Parathyroid adenoma (tissue), 2 donors: Measurements from ENCODE around the gene KCND3.

Experiments
- H2AFZ ChIP-seq: fragments of 300-600 bp; sonication (generic); one replicate; pipeline ENCODE4 v1.7.0; 2017; ENCODE audit warnings: antibody characterized with exemption, mild to moderate bottlenecking
- H3K27ac ChIP-seq: fragments of 300-600 bp; sonication (generic); one replicate; pipeline ENCODE4 v1.7.0; 2017
- H3K27me3 ChIP-seq: fragments of 300-600 bp; sonication (generic); one replicate; pipeline ENCODE4 v1.7.0; 2017; ENCODE audit warnings: low read length; ENCODE audit not compliant: control insufficient read depth, insufficient read depth
- H3K36me3 ChIP-seq: fragments of 300-600 bp; sonication (generic); one replicate; pipeline ENCODE4 v1.7.0; 2017; ENCODE audit warnings: low read length; ENCODE audit not compliant: control insufficient read depth, insufficient read depth
- H3K4me1 ChIP-seq: fragments of 300-600 bp; sonication (generic); one replicate; pipeline ENCODE4 v1.7.0; 2017; ENCODE audit warnings: control low read depth
- H3K4me2 ChIP-seq: fragments of 300-600 bp; sonication (generic); one replicate; pipeline ENCODE4 v1.7.0; 2017; ENCODE audit warnings: low read length
- H3K4me3 ChIP-seq: fragments of 300-600 bp; sonication (generic); one replicate; pipeline ENCODE4 v1.7.0; 2017; ENCODE audit warnings: low read depth, low read length
- H3K79me2 ChIP-seq: fragments of 300-600 bp; sonication (generic); one replicate; pipeline ENCODE4 v1.7.0; 2017; ENCODE audit warnings: control low read depth
- H3K9ac ChIP-seq: fragments of 300-600 bp; sonication (generic); one replicate; pipeline ENCODE4 v1.7.0; 2017; ENCODE audit warnings: mild to moderate bottlenecking
- H3K9me3 ChIP-seq: fragments of 300-600 bp; sonication (generic); one replicate; pipeline ENCODE4 v1.7.0; 2017; ENCODE audit warnings: low read length; ENCODE audit not compliant: control insufficient read depth
- CTCF ChIP-seq: fragments of 300-600 bp; sonication (generic); IDR thresholded peaks from one replicate; pipeline ENCODE4 v1.7.0; 2017; ENCODE audit warnings: antibody characterized with exemption, mild to moderate bottlenecking
- donor health status: primary hyperparathyroidism.

Gene KCND3

GRCh38 chr1:111887385-111887784, 102.1 kb downstream of the KCND3 start:
- Histone ChIP-seq H3K9me3 (no peaks in the 10 kb centered on the region), H3K4me3 (no peak overlapping the region), H3K27ac (no peak overlapping the region), H3K9ac (no peak overlapping the region), H2AFZ (no peak overlapping the region), H3K4me2 (no peak overlapping the region), H3K79me2 (no peaks in the 10 kb centered on the region), H3K27me3 (no peaks in the 10 kb centered on the region), H3K36me3 (no peaks in the 10 kb centered on the region), H3K4me1 (peaks cover 3% of the 10 kb centered on the region)
- no peak for TF ChIP-seq CTCF

GRCh38 chr1:111886741-111887140, 102.7 kb downstream of the KCND3 start:
- Histone ChIP-seq H3K4me3 (no peak overlapping the region), H3K4me2 (no peak overlapping the region), H3K27ac (no peak overlapping the region), H3K4me1 (peaks cover 3% of the 10 kb centered on the region), H3K79me2 (no peaks in the 10 kb centered on the region), H3K9me3 (no peaks in the 10 kb centered on the region), H3K27me3 (no peaks in the 10 kb centered on the region), H3K9ac (no peak overlapping the region), H2AFZ (no peak overlapping the region), H3K36me3 (no peaks in the 10 kb centered on the region)
- no peak for TF ChIP-seq CTCF

DNA sequence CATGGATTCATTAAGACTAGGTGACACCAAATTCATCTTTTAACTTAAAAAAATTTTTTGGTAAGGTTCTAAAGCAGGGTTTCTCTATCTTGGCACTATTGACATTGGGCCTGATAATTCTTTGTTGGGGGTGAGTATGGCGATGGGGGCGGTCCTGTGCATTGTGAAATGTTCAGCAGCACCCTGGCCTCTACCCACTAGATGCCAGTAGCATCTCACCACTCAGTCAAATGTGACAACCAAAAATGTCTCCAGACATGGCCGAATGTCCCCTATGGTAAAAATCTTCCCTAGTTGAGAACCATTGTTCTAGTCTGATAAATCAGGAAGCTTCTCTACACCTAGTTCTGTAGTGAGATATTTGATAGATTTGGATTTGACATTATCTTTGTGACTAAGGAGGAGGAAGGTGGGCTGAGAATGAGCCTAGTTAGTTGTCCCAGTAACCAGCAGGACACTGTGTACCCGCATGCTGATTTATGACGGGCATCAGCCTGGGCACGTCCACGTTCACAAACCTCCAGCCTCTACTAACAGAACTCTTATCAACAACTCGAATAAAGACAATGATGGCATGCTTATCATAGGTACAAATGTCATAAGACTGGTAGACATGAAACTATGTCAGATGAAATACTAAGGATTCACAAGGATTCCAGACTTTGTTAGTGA, 104.6 kb downstream of the KCND3 start:
- Histone ChIP-seq H3K4me2 (no peak overlapping the region), H3K27me3 (no peaks in the 10 kb centered on the region), H3K79me2 (no peaks in the 10 kb centered on the region), H3K9me3 (no peaks in the 10 kb centered on the region), H2AFZ (no peak overlapping the region), H3K4me1 (peaks cover 3% of the 10 kb centered on the region), H3K36me3 (no peaks in the 10 kb centered on the region), H3K9ac (no peak overlapping the region), H3K27ac (no peak overlapping the region), H3K4me3 (no peak overlapping the region)
- no peak for TF ChIP-seq CTCF

GRCh38 chr1:111882986-111883560, 106.4 kb downstream of the KCND3 start:
- no peaks in the 10 kb centered on the region for H3K36me3 ChIP-seq
- peaks cover 3% of the 10 kb centered on the region for H3K4me1 ChIP-seq
- H3K27me3 ChIP-seq: no peaks in the 10 kb centered on the region
- no peak overlapping the region for H3K27ac ChIP-seq
- H3K4me2 ChIP-seq: peak overlapping the region; percentile 23
- no peak overlapping the region for H3K4me3 ChIP-seq
- H3K9ac ChIP-seq: no peak overlapping the region
- TF ChIP-seq CTCF: no peak
- H2AFZ ChIP-seq: peak overlapping the region; percentile 22
- H3K79me2 ChIP-seq: no peaks in the 10 kb centered on the region
- no peaks in the 10 kb centered on the region for H3K9me3 ChIP-seq

DNA sequence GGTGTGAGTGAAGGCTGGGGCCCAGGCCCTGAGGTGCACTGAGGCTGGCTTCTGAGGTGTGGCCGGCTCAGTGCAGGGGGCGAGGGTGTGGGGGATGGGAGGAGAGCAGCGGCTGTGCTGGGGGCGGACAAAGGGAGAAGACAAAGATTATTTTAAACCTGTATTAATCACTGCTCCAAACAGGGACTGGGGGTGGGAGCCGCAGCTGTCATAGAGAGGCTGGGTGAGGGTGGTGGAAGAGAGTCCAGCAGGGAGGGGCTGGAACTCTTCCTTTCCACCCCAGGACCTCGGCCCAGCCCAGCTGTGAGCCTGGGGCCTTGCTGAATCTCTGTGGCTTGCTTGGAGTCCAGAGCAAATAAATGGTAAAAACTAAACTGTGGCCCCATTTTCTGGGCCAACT, 106.9 kb downstream of the KCND3 start:
- H3K79me2 ChIP-seq: no peaks in the 10 kb centered on the region
- no peaks in the 10 kb centered on the region for H3K36me3 ChIP-seq
- no peaks in the 10 kb centered on the region for H3K9me3 ChIP-seq
- TF ChIP-seq CTCF: no peak
- no peak overlapping the region for H3K4me3 ChIP-seq
- H3K4me2 ChIP-seq: peak overlapping the region; percentile 23
- no peaks in the 10 kb centered on the region for H3K27me3 ChIP-seq
- H3K27ac ChIP-seq: no peak overlapping the region
- peaks cover 3% of the 10 kb centered on the region for H3K4me1 ChIP-seq
- H3K9ac ChIP-seq: no peak overlapping the region
- no peak overlapping the region for H2AFZ ChIP-seq
